HG02840 (cell line): Measurements from ENCODE around the gene HSPA4.

ENCODE experiments used
- ATAC-seq: cut with Tn5 transposase; IDR thresholded peaks from one replicate; pipeline ENCODE4 v1.9.1; 2021; ENCODE audit warnings: mild to moderate bottlenecking, moderate library complexity, moderate number of reproducible peaks; ENCODE audit not compliant: unreplicated experiment, low FRiP score

The HSPA4 gene

GRCh38 chr5:133048993-133049725 lies 2.7 kb upstream of the HSPA4 start:
- ATAC-seq, result no peak

GRCh38 chr5:133049726-133050048 lies 2.1 kb upstream of the HSPA4 start:
- ATAC-seq, result no peak

GRCh38 chr5:133050521-133050920 lies 1.3 kb upstream of the HSPA4 start:
- ATAC-seq, result no peak

GRCh38 chr5:133051061-133051541 lies 712 bp upstream of the HSPA4 start:
- ATAC-seq, result no peak

GRCh38 chr5:133052317-133053175 lies 733 bp downstream of the HSPA4 start:
- peak; percentile 24 for ATAC-seq

GRCh38 chr5:133053448-133053847 lies 1.6 kb downstream of the HSPA4 start:
- no peak for ATAC-seq

- ATAC-seq, result no peak
Measured at GRCh38 chr5:133054697-133055471, 3.1 kb downstream of the HSPA4 start.

- no peak for ATAC-seq
Measured at GRCh38 chr5:133056891-133057290, 5.1 kb downstream of the HSPA4 start.

GRCh38 chr5:133059621-133060020 lies 7.8 kb downstream of the HSPA4 start:
- ATAC-seq, result no peak

- no peak for ATAC-seq
Measured at GRCh38 chr5:133062276-133062675, 10.5 kb downstream of the HSPA4 start.

GRCh38 chr5:133063965-133064364 lies 12.2 kb downstream of the HSPA4 start:
- no peak for ATAC-seq

- ATAC-seq, result no peak
Measured at GRCh38 chr5:133065471-133065870, 13.7 kb downstream of the HSPA4 start.

- ATAC-seq, result no peak
Measured at GRCh38 chr5:133066045-133066444, 14.2 kb downstream of the HSPA4 start.

- ATAC-seq, result no peak
Measured at GRCh38 chr5:133072021-133072420, 20.2 kb downstream of the HSPA4 start.

GRCh38 chr5:133075572-133076536 lies 24.0 kb downstream of the HSPA4 start:
- no peak for ATAC-seq

GRCh38 chr5:133079048-133079447 lies 27.2 kb downstream of the HSPA4 start:
- ATAC-seq, result no peak

- no peak for ATAC-seq
Measured at GRCh38 chr5:133081036-133081435, 29.2 kb downstream of the HSPA4 start.

- no peak for ATAC-seq
Measured at GRCh38 chr5:133081703-133082102, 29.9 kb downstream of the HSPA4 start.

- no peak for ATAC-seq
Measured at GRCh38 chr5:133082128-133082527, 30.3 kb downstream of the HSPA4 start.

- no peak for ATAC-seq
Measured at GRCh38 chr5:133083901-133084300, 32.1 kb downstream of the HSPA4 start.
